Cardiac septum (tissue), 1 donor: ENCODE measurements around the gene CSE1L. TPM values are rescaled to one million over a fixed set of nuclear protein-coding genes. Genes with fewer than 3 reads are reported as not detected.
"Not testable (repeated sequence)": the region's sequence is repeated elsewhere in the genome, so short reads cannot be mapped to it uniquely, and the experiment has no call there.

Experiments
- DNase-seq: peaks from one replicate; pipeline ENCODE4 v3.0.0-alpha.2; 2020; ENCODE audit warnings: low spot score
- intact Hi-C: fragments of 100-400 bp; cut with DNase I; formaldehyde crosslinking; loops from one replicate; pipeline ENCODE4 v1.14.0; 2022
- total RNA-seq: library from RNA; stranded (reverse); fragmentation: NEBNext Ultra II Directional; extraction: Animal tissue kit (Norgen Biotek cat#: 25700); gene quantifications from one replicate; pipeline ENCODE4 v1.2.1, GENCODE V29; 2021
- donor health status: DM: no; HTN: no; CAD: no.

The CSE1L gene
- total RNA-seq, 1 donor from 2014 or later, result 34.0 TPM

- intact Hi-C loops, result no loop called here
- DNase-seq, result no peak
These were observed 66.6 kb downstream of the CSE1L start for GRCh38 chr20:49112596-49113274.

GRCh38 chr20:49115564-49115963 is 69.5 kb downstream of the CSE1L start:
- intact Hi-C loops, result no loop called here
- DNase-seq, result no peak

GRCh38 chr20:49118307-49118706 is 72.2 kb downstream of the CSE1L start:
- DNase-seq, result no peak
- intact Hi-C loops, result no loop called here

GRCh38 chr20:49119988-49120387 is 73.9 kb downstream of the CSE1L start:
- intact Hi-C loops, result no loop called here
- DNase-seq, result no peak

- DNase-seq, result no peak
- intact Hi-C loops, result no loop called here
These were observed 76.8 kb downstream of the CSE1L start for GRCh38 chr20:49122920-49123319.

GRCh38 chr20:49123982-49124381 is 77.9 kb downstream of the CSE1L start:
- intact Hi-C loops, result no loop called here
- no peak for DNase-seq

- DNase-seq, result no peak
- intact Hi-C loops, result loop anchor here (2.0 to 10.0 kb wide), 2 partner anchors 52 to 84 kb away; partner anchors contain the start of gene STAU1
These were observed 86.9 kb downstream of the CSE1L start for GRCh38 chr20:49132995-49133478.

- DNase-seq, result no peak
- intact Hi-C loops, result loop anchor here (2.0 to 10.0 kb wide), 2 partner anchors 51 to 83 kb away; partner anchors contain the start of gene STAU1
These were observed 87.5 kb downstream of the CSE1L start for GRCh38 chr20:49133571-49133970.

- DNase-seq, result not testable (repeated sequence)
- intact Hi-C loops, result loop anchor here (10.0 kb wide), 1 partner anchor 50 kb away; the partner anchor contains the start of gene STAU1
These were observed 88.7 kb downstream of the CSE1L start for GRCh38 chr20:49134797-49135196.

GRCh38 chr20:49136817-49137571 is 90.9 kb downstream of the CSE1L start:
- intact Hi-C loops, result loop anchor here (10.0 kb wide), 1 partner anchor 48 kb away; the partner anchor contains the start of gene STAU1
- DNase-seq, result no peak

- intact Hi-C loops, result loop anchor here (10.0 kb wide), 1 partner anchor 46 kb away; the partner anchor contains the start of gene STAU1
- DNase-seq, result no peak
These were observed 92.3 kb downstream of the CSE1L start for GRCh38 chr20:49138431-49138830.

GRCh38 chr20:49140411-49140810 is 94.3 kb downstream of the CSE1L start:
- intact Hi-C loops, result no loop called here
- DNase-seq, result no peak

- intact Hi-C loops, result no loop called here
- DNase-seq, result no peak
These were observed 94.7 kb downstream of the CSE1L start for GRCh38 chr20:49140834-49141233.

Other genes starting within 250 kb of the CSE1L start
- 13.9 TPM for gene PREX1, start 218.3 kb upstream of the CSE1L start, total RNA-seq
- gene ARFGEF2, start 124.6 kb upstream of the CSE1L start, total RNA-seq, result 37.0 TPM
- 80.8 TPM for gene STAU1, start 142.0 kb downstream of the CSE1L start, total RNA-seq
- 14.0 TPM for gene DDX27, start 173.1 kb downstream of the CSE1L start, total RNA-seq
- gene ZNFX1, start 231.7 kb downstream of the CSE1L start, total RNA-seq, result 24.0 TPM